Endodermal cell (in vitro differentiated cells): ENCODE measurements around the gene PSMB5. TPM values are rescaled to one million over a fixed set of nuclear protein-coding genes. Genes with fewer than 3 reads are reported as not detected.
A peak's percentile ranks its signal among the peaks of the same experiment; 100 is the strongest.

Experiments used
- DNase-seq: peaks from one replicate; pipeline ENCODE4 v3.0.0-alpha.2; 2017
- H3K27ac ChIP-seq: 2 replicates; pipeline ENCODE4 v1.5.1; 2013; ENCODE audit warnings: mild to moderate bottlenecking, low read depth, low read length, moderate library complexity
- H3K27me3 ChIP-seq: 2 replicates; pipeline ENCODE4 v1.6.1; 2013; ENCODE audit warnings: mild to moderate bottlenecking, low read length, moderate library complexity; ENCODE audit not compliant: insufficient read depth, control insufficient read depth, poor library complexity, severe bottlenecking
- H3K36me3 ChIP-seq: 2 replicates; pipeline ENCODE4 v1.7.0; 2013; ENCODE audit warnings: mild to moderate bottlenecking, low read length, moderate library complexity; ENCODE audit not compliant: control insufficient read depth, insufficient read depth
- H3K4me1 ChIP-seq: one replicate; pipeline ENCODE4 v1.7.0; 2013; ENCODE audit warnings: low read length; ENCODE audit not compliant: control insufficient read depth, insufficient read depth
- H3K4me3 ChIP-seq: 2 replicates; pipeline ENCODE4 v1.5.1; 2013; ENCODE audit warnings: mild to moderate bottlenecking, low read length, moderate library complexity
- H3K9ac ChIP-seq: 2 replicates; pipeline ENCODE4 v1.6.1; 2013; ENCODE audit warnings: mild to moderate bottlenecking, low read length, moderate library complexity; ENCODE audit not compliant: poor library complexity, severe bottlenecking; ENCODE audit errors: extremely low read depth
- H3K9me3 ChIP-seq: 2 replicates; pipeline ENCODE4 v1.6.1; 2013; ENCODE audit warnings: mild to moderate bottlenecking, low read length, moderate library complexity; ENCODE audit not compliant: control insufficient read depth
- H3K27ac Mint-ChIP-seq: 2 replicates; pipeline ENCODE4 v1.8.0; 2020; ENCODE audit warnings: mixed read lengths
- H3K27me3 Mint-ChIP-seq: 2 replicates; pipeline ENCODE4 v1.8.0; 2021; ENCODE audit warnings: mild to moderate bottlenecking, mixed read lengths; ENCODE audit not compliant: insufficient read depth
- H3K36me3 Mint-ChIP-seq: 2 replicates; pipeline ENCODE4 v1.8.0; 2020; ENCODE audit warnings: low read depth, mixed read lengths
- H3K4me1 Mint-ChIP-seq: 2 replicates; pipeline ENCODE4 v1.8.0; 2020; ENCODE audit warnings: mixed read lengths
- H3K4me3 Mint-ChIP-seq: 2 replicates; pipeline ENCODE4 v1.8.0; 2020; ENCODE audit warnings: mild to moderate bottlenecking, moderate library complexity, mixed read lengths
- H3K9me3 Mint-ChIP-seq: 2 replicates; pipeline ENCODE4 v1.8.0; 2020; ENCODE audit warnings: mild to moderate bottlenecking, mixed read lengths
- CTCF ChIP-seq: fragments of 200-600 bp; sonication (generic); conservative IDR thresholded peaks from 2 replicates; pipeline ENCODE4 v1.5.0; 2021; ENCODE audit warnings: antibody characterized with exemption, mild to moderate bottlenecking
- WGBS, 2 experiments: methylation state at CpG; one replicate each; pipeline versions ENCODE4 v1.1.5 to v1.1.7; 2013; ENCODE audit warnings: missing lambda C conversion rate in 2 of 2, mixed read lengths in 1 of 2; ENCODE audit not compliant: insufficient coverage in 1 of 2, insufficient read length in 1 of 2; 5-methylcytosine and 5-hydroxymethylcytosine counted together
- total RNA-seq, 2 donors: library from RNA; stranded (reverse); fragmentation: NEBNext Ultra II Directional in 1 of 2; extraction: Animal tissue kit (Norgen Biotek cat#: 25700) in 1 of 2; gene quantifications; 2 replicates in 1 of 2; 3 replicates in 1 of 2; pipeline ENCODE4 v1.2.1, GENCODE V29; 2021

PSMB5 gene
- total RNA-seq, 2 donors from 2014 or later: 227 to 257 TPM

GRCh38 chr14:23008831-23009230, 25.9 kb downstream of the PSMB5 start:
- no peak for DNase-seq
- Histone ChIP-seq H3K36me3 (no peaks in the 10 kb centered on the region), H3K27ac (no peak overlapping the region), H3K4me3 (no peak overlapping the region), H3K27me3 (no peaks in the 10 kb centered on the region), H3K9me3 (no peaks in the 10 kb centered on the region), H3K4me1 (peaks cover 4% of the 10 kb centered on the region), H3K9ac (no peak overlapping the region)
- peaks cover 22% of the 10 kb centered on the region for H3K4me1 Mint-ChIP-seq
- no peaks in the 10 kb centered on the region for H3K36me3 Mint-ChIP-seq
- H3K4me3 Mint-ChIP-seq: no peak overlapping the region
- peaks cover 3% of the 10 kb centered on the region for H3K9me3 Mint-ChIP-seq
- no peak overlapping the region for H3K27ac Mint-ChIP-seq
- WGBS, 2 experiments: 94 to 100% methylated on average over 3 of the region's 3 CpGs
- H3K27me3 Mint-ChIP-seq: no peaks in the 10 kb centered on the region
- no peak for TF ChIP-seq CTCF

GRCh38 chr14:23006544-23007419, 27.9 kb downstream of the PSMB5 start:
- peaks cover 19% of the 10 kb centered on the region for H3K4me1 Mint-ChIP-seq
- peaks cover 4% of the 10 kb centered on the region for H3K4me1 ChIP-seq

GRCh38 chr14:23006188-23006534, 28.5 kb downstream of the PSMB5 start:
- H3K4me1 ChIP-seq: peaks cover 4% of the 10 kb centered on the region
- no peaks in the 10 kb centered on the region for H3K36me3 Mint-ChIP-seq
- WGBS, 2 experiments: 70 to 79% methylated on average over 4 to 5 of the region's 5 CpGs

More at GRCh38 chr14:23006544-23007419, 27.9 kb downstream of the PSMB5 start:
- Mint-ChIP-seq H3K36me3 (no peaks in the 10 kb centered on the region), H3K27ac (peak overlapping the region; percentile 95), H3K27me3 (no peaks in the 10 kb centered on the region), H3K9me3 (peaks cover 3% of the 10 kb centered on the region), H3K4me3 (peak overlapping the region; percentile 79)
- peak overlapping the region; percentile 73 for H3K9ac ChIP-seq
- 0 to 1% methylated on average over 45 to 62 of the region's 62 CpGs for WGBS, 2 experiments
- no peaks in the 10 kb centered on the region for H3K36me3 ChIP-seq
- no peaks in the 10 kb centered on the region for H3K27me3 ChIP-seq
- peak; percentile 58 for TF ChIP-seq CTCF
- H3K9me3 ChIP-seq: no peaks in the 10 kb centered on the region
- peak; percentile 98 for DNase-seq
- H3K27ac ChIP-seq: peak overlapping the region; percentile 69
- peak overlapping the region; percentile 92 for H3K4me3 ChIP-seq

More at GRCh38 chr14:23006188-23006534, 28.5 kb downstream of the PSMB5 start:
- Histone ChIP-seq H3K4me3 (peak overlapping the region; percentile 92), H3K36me3 (no peaks in the 10 kb centered on the region), H3K9me3 (no peaks in the 10 kb centered on the region), H3K27ac (no peak overlapping the region), H3K9ac (peak overlapping the region; percentile 73), H3K27me3 (no peaks in the 10 kb centered on the region)
- peaks cover 19% of the 10 kb centered on the region for H3K4me1 Mint-ChIP-seq
- no peaks in the 10 kb centered on the region for H3K27me3 Mint-ChIP-seq
- peak overlapping the region; percentile 79 for H3K4me3 Mint-ChIP-seq
- DNase-seq: no peak
- TF ChIP-seq CTCF: no peak
- H3K9me3 Mint-ChIP-seq: peaks cover 3% of the 10 kb centered on the region
- H3K27ac Mint-ChIP-seq: peak overlapping the region; percentile 95
